Activated CD4-positive, alpha-beta T cell treated with anti-CD3 and anti-CD28 coated beads, Interleukin-2, amount 50 U/mL, for 48 hours (primary cell): Measurements from ENCODE around the gene CYB5B.
A peak's percentile ranks its signal among the peaks of the same experiment; 100 is the strongest.

ENCODE experiments used
- DNase-seq, 2 experiments: peaks; one replicate each; pipeline ENCODE4 v3.0.0-alpha.2; 2020

CYB5B gene

DNA sequence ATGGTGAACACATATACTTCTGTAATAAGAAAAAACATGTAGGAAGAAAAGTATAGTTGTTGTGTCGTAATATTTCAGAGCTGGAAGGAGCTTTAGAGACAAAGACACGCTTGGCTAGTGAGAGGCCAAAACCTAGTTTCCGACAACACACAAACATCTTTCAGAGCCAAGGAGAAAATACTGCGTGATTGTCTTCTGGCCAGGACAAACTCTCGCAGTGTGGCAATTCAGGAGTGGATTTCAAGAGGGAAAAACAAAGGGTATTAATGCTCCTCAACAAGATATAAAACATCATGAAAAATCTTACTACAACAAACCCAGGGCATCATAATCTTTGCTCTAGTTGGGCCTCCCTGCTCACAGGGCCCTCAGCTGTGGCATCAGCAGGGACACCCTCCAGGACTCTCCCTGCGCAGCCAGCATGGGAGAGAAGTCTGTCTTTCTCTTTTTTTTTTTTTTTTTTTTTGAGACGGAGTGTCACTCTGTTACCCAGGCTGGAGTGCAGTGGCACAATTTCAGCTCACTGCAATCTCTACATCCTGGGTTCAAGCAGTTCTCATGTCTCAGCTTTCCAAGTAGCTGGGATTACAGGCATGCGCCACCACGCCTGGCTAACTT is 66.4 kb downstream of the CYB5B start:
- DNase-seq: no peak

DNA sequence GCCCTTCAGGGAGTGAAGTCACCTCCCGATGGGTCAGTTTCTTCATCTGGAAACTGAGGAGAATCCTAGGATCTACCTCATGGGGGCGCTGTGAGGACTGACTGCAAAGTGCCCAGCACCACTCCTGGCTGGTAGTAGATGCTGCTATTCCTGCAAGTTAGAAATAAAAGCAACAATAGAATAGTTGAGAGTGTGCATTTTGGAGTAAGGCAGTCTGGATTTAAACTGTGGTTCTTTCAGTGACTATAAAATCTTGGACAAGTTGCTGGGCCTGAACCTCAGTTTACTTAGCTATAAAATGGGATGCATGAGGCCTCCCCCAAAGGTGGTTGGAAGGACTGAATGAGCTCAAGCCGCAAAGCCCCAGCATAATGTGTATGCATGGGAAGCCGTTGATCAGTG is 70.6 kb downstream of the CYB5B start:
- peak; percentile 50 to 64 for DNase-seq

DNA sequence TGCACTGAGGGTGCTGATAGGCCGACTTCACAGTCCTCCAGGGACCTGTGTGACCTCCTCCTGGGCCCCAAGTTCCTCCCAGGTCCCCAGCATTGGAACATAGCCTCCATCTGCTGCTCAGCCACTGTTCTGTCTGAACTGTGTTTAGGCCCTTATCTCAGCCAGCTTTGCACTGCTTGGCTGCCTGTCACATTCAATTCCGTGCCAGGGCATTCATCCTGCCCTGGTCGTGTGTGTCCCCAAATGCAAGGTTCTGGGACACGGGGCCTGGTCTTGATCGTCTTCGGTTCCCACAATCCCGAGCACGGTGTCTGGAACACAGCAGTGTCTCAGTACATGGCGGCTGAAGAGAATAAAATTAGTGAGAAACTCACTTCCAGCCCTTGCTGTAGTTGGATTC is 71.4 kb downstream of the CYB5B start:
- DNase-seq: no peak

DNA sequence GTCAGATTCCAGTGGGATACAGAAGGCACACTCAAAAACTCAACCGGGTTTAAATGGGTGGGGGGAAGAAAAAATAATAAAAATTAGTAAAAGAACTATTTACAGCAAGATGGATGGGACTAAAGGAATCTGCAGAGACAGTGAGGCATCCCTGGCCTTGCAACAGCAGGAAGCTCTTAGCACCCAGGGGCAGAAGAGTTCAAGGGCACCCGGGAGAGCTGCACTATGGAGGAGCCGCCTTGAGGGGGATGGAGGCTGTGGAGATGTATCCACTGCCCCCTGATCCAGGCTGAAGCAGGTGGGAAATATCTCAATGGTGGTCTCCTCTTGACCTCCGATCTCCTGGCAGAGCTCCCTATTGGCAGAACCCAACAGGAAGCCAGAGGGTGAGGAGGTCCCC is 72.0 kb downstream of the CYB5B start:
- DNase-seq: no peak

DNA sequence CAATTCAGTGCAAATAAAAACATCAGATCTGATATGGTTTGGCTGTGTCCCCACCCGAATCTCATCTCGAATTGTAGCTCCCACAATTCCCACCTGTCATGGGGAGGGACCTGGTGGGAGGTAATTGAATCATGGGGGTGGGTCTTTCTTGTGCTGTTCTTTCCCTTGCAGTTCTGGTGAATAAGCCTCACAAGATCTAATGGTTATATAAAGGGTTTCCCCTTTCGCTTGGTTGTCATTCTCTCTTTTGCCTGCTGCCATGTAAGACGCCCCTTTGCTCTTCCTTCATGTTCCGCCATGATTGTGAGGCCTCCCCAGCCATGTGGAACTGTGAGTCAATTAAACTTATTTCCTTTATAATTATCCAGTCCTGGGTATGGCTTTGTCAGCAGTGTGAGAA is 72.5 kb downstream of the CYB5B start:
- DNase-seq: no peak

DNA sequence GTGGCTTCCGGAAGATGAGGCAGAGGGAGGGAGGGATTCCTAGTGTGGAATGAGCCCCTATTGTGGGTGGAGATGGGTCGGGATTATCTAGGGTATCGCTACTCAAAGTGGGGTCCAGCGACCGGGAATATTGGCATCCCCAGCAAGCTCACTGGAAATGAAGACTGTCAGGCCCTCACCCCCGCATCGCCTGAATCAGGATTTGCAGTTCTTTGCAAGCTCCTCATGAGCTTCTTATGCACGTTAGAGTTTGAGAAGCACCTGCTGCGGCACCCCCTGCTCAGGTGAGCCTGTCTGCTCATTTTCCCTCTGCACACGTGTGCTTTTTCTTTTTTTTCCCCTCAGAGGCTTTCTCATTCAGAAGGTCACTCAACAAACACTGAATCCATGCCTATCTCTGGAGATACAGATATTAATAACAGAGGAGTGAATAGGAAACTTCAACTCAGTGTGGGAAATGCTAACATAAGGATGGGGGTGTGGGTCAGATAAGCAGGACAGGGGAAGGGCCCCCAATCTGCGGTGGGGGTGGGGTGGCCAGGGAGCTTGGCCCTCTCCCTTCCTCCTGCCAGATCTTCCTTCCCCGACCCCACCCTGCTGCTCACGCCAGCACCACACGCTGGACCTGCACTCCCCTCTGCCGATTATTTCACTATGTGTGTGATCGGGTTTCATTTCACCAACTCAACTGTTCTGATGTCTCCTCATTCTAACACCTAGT is 73.6 kb downstream of the CYB5B start:
- no peak for DNase-seq

DNA sequence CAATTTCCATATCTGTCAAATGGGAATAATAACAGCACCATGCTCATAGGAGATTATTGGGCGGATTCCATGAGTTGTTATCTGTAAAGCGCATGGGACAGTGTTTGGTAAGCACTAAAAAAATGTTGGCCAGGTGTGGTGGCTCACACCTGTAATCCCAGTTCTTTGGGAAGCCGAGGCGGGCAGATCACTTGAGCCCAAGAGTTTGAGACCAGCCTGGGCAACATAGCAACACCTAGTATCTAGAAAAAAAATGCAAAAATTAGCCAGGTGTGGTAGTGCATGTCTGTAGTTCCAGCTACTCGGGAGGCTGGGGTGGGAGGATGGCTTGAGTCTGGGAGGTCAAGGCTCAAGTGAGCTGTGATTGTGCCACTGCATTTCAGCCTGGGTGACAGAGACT is 74.5 kb downstream of the CYB5B start:
- DNase-seq: no peak

DNA sequence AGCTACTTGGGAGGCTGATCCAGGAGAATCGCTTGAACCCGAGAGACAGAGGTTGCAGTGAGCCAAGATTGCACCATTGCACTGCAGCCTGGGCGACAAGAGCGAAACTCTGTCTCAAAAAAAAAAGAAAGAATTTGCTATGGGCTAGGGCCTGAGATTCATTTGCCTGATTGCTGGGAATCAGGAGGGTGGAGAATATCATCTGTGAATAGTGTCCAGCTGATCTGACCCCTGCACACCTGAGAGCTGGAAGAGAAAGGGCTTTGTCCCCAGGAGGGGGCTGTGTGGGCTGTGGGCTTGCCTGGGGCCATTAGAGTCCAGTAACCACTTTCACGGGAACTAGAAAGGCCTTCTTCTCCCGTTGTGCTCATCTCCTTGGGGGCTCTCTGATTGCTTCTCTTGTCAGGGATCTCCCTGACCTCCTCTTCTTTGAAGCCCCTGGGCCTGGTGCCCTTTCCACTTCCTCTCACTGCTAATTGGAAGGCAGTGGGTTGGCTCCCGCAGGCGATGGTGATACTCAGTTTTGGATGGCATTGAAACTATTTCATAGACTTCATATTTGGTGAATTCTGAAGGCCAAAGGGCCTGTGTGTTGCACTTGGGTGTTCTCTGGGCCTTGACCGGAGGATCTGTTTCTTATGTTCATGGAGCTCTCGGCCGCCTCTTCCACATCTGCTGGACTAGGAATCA is 75.3 kb downstream of the CYB5B start:
- DNase-seq: no peak

DNA sequence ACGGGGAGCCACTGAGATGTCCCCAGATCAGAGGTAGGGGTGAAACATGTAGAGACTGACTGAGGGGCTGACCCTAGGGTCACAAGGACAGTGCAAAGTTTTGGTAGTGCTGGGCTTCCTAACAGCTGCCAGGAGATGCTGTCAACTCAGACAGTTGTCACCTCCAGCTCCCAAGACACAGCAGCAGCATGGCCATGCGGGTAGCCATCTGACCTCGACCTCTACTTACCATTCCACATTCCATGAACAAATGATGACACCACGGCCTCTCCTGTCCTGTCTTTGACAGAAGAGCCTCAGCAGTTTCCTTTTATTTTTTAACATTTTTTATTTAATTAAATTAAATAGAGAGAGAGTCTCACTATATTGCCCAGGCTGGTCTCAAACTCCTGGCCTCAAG is 76.1 kb downstream of the CYB5B start:
- no peak for DNase-seq

DNA sequence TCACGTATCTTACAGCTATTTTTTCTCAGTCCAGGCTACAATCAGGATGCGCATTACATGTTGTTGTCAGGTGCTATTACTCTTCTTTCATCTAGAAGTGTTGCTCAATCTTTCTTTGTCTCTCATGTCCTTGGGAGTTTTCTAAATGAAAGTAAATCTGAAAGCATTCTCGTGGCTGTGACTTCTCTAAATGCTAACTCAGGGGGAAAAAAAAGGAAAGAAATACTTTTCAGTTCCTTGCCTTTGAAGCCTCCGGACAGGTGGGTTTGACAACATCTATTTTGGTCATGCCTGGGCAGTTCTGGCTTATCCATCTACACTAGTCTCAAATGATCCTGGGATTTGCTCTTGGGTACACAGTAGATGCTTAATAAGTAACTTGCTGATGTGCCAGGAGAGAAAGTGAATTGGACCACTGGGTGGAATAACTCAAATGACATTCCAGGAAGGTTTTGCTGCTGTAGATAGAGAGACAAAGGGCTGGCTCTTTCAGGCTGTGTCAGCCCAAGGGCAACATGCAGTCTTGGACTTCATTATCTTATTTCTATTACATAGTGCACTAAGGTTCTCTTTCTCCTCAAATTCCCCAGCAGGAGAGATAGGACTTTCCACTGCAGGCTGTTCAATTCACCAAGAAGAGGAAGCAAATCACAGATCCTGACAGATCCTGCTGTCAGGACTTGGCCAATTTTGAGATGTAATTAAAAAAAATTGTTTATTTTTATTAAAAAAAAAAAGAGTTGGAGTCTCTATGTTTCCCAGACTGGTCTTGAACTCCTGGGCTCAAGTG is 77.7 kb downstream of the CYB5B start:
- DNase-seq: no peak

DNA sequence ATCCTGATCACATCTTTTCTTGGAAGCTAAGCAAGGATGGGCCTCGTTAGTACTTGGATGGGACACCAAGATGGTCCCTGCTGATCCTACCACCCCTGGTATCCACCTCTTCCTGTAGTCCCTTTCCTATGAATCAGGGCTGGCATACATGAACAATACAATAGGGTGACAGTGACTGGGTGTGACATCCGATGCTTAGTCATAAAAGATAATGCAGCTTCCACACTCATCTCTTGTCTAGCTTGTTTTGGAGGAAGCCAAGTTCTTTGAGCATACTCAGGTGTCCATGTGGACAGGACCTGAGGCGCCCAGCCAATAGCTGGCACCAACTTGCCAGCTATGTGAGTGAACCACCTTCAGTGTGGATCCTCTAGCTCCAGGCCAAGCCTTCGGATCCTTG is 78.8 kb downstream of the CYB5B start:
- DNase-seq: no peak

DNA sequence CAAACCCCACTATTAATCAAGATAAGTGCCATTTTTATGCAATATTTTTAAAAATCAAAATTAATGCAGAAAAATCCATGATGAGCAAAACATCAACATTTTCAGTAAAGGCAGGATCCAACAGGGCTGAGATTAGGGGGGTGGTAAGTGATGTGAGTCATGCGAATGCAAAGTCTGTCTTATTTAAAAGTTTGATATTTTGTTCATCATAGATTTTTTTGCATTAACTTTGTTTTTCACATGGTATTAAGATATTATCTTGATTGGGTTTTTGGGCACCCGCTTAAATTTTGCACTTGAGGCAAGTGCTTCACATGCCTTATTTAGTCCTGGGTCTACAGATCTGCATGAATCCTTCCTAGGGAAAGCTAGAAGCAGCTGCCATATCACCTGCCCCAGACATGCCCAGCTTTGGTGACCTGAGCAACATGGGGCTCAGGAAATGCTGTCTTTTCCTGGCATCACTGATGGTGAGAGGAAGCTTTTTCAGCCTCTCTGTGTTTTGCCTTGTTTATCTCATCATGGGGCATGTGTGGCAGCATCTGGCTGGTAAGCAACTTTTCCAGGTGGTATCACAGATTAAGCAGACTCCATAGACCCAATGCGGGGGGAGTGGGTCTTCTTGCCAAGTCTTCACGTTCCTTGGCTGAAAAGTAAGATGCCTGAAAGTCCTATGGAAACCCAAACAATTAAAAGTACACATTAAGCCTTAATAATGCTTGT is 83.8 kb downstream of the CYB5B start:
- DNase-seq: no peak

DNA sequence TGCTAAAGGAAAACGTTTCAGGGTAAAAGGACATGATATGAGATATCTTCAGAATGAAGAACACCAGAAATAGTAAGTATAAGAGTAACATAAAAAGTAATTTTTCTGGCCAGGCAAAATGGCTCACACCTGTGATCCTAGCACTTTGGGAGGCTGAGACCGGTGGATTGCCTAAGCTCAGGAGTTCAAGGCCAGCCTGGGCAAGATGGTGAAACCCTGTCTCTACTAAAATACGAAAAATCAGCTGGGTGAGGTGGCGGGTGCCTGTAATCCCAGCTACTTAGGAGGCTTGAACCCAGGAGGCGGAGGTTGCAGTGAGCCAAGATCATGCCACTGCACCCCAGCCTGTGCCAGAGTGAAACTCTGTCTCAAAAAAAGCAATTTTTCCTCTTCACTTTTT is 84.7 kb downstream of the CYB5B start:
- no peak for DNase-seq

DNA sequence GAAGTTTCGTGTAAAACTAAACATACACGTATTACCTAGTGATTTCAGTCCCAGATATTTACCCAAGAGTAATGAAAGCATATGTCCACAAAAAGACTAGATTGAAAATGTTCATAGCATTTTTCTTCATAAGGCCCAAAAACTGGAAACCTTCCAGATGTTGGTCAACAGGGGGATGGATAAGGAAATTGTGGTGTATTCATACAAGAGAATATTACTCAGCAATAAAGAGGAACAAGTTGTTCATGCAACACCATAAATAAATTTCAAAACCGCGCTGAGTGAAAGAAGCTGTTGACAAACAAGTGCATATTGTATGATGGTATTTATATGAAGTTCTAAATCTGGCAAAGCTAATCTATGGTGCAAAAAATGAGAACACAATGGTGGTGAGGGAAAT is 87.2 kb downstream of the CYB5B start:
- no peak for DNase-seq

DNA sequence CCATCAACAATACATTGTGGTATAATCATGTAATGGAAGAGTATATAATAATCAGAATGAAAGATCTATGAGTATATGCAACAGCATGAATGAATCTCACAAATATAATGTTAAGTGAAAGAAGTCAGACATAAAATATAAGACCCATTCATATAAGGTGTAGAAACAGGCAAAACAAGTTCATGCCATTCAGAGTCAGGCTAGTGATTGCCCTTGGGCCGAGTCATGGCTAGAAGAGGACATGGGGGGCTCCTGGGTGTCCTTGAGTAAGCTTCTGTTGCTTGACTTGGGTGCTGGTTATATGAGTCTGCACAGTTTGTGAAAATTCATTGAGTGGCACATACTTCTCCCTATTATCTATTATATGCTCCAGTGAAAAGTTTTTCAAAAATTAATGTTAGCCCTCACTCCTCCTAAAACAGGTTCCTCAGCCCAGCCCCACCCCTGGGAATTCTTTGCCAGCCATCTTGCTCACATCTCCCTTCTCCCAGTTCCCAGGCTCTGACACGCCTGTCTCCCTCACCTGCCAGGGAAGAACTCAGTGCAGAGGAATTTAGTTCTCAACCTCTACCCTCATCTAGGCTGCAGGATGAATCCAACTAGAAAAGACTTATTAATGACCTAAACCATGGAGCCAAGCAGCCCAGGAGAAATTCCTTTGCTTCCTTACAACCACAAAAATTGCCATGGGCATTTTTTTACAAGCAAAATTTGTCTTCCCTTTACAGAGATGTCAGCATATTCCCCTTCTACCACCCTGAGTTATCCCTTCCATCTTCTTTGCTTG is 89.0 kb downstream of the CYB5B start:
- DNase-seq: no peak

DNA sequence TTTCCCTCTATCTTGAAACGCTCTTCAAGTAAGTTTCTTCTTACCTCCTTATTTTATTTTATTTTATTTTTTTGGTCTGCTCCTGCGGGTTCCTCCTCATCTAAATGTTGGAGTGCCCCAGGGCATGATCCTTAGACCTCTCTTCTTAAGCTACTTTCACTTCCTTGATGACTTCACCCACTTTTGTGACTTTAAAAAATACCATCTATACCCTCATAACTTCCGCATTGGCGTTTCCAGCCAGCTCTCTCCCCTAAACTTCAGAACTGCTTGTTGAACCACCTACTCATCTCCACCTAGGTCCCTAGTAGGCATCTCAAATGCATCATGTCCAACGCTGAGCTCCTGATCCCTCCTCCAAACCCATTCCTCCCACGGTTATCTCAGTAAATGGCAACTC is 89.9 kb downstream of the CYB5B start:
- no peak for DNase-seq
